ENCODE measurements around the gene CPB2. TPM values are rescaled to one million over a fixed set of nuclear protein-coding genes. Genes with fewer than 3 reads are reported as not detected.

The CPB2 gene
- total RNA-seq, 1 experiment from 2014 or later, result 0.28 TPM

DNA sequence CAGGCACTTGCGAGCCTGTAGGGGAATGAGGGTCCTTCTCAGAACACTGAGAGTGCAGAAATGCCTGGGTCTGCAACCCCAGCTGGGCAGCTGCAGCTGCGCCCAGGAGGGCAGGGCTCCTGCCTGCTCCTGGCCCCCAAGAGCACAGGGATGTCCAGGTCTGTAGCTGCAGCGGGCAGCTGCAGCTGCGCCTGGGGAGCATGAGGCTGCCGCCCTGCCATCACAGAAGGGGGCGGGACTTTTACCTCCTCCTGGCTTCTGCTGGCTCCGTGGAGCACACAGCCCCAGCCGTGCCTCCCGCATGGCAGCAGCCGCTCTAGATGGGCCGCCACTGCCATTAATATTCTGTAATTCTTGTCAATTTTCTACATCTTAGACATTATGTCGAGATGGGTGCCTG is 17.8 kb downstream of the CPB2 start:
- in situ Hi-C loops (cut with HindIII; ENCODE audit: low pct_unique_long_range_greater_than_20kb, low sequenced_read_pairs) (no loop called here), intact Hi-C loops (cut with micrococcal nuclease; ENCODE audit: unreplicated experiment) (no loop called here)
- POLR2A ChIA-PET, result no interaction called here
- DNase-seq (ENCODE audit: low read depth, low spot score) (no peak), ATAC-seq (0 out of 2 replicates have a peak, but pooled peaks have one; percentile 45)
- no peak for TF ChIP-seq POLR2AphosphoS5 (IDR thresholded peaks at IDR 0.05; ENCODE audit: low read depth, low read length)
- TF ChIP-seq TCF7L2 (IDR thresholded peaks at IDR 0.05; ENCODE audit: low read depth, low read length), result no peak
- TF ChIP-seq, protein P1, sequence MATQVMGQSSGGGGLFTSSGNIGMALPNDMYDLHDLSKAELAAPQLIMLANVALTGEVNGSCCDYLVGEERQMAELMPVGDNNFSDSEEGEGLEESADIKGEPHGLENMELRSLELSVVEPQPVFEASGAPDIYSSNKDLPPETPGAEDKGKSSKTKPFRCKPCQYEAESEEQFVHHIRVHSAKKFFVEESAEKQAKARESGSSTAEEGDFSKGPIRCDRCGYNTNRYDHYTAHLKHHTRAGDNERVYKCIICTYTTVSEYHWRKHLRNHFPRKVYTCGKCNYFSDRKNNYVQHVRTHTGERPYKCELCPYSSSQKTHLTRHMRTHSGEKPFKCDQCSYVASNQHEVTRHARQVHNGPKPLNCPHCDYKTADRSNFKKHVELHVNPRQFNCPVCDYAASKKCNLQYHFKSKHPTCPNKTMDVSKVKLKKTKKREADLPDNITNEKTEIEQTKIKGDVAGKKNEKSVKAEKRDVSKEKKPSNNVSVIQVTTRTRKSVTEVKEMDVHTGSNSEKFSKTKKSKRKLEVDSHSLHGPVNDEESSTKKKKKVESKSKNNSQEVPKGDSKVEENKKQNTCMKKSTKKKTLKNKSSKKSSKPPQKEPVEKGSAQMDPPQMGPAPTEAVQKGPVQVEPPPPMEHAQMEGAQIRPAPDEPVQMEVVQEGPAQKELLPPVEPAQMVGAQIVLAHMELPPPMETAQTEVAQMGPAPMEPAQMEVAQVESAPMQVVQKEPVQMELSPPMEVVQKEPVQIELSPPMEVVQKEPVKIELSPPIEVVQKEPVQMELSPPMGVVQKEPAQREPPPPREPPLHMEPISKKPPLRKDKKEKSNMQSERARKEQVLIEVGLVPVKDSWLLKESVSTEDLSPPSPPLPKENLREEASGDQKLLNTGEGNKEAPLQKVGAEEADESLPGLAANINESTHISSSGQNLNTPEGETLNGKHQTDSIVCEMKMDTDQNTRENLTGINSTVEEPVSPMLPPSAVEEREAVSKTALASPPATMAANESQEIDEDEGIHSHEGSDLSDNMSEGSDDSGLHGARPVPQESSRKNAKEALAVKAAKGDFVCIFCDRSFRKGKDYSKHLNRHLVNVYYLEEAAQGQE (IDR thresholded peaks at IDR 0.05; ENCODE audit: insufficient read depth in 1 of 2, low read depth in 2 of 2, low read length in 1 of 2), result no peak
- TF ChIP-seq, protein P2, sequence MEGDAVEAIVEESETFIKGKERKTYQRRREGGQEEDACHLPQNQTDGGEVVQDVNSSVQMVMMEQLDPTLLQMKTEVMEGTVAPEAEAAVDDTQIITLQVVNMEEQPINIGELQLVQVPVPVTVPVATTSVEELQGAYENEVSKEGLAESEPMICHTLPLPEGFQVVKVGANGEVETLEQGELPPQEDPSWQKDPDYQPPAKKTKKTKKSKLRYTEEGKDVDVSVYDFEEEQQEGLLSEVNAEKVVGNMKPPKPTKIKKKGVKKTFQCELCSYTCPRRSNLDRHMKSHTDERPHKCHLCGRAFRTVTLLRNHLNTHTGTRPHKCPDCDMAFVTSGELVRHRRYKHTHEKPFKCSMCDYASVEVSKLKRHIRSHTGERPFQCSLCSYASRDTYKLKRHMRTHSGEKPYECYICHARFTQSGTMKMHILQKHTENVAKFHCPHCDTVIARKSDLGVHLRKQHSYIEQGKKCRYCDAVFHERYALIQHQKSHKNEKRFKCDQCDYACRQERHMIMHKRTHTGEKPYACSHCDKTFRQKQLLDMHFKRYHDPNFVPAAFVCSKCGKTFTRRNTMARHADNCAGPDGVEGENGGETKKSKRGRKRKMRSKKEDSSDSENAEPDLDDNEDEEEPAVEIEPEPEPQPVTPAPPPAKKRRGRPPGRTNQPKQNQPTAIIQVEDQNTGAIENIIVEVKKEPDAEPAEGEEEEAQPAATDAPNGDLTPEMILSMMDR (IDR thresholded peaks at IDR 0.05), result no peak
- TF ChIP-seq SIN3A (IDR thresholded peaks at IDR 0.05; ENCODE audit: borderline replicate concordance, insufficient read depth, low read depth, low read length), result no peak
- CTCF ChIA-PET, result no interaction called here
- BruUV-seq (replicated peaks), result no TSS peak
- H3K4me1 ChIP-seq (ENCODE audit: control insufficient read depth, insufficient read depth, low read length), result no peaks in the 10 kb centered on the region
- no peaks in the 10 kb centered on the region for H3K9me3 ChIP-seq (ENCODE audit: control insufficient read depth, insufficient read depth, low read depth, low read length)
- no peak overlapping the region for H3K27ac ChIP-seq (ENCODE audit: low read length)
- no peaks in the 10 kb centered on the region for H3K36me3 ChIP-seq (ENCODE audit: control insufficient read depth, insufficient read depth, low read length)
- peak overlapping the region; percentile 9 to 26; a peak in 2 of 4 replicates for H3K4me3 ChIP-seq (ENCODE audit: low read depth in 2 of 2, low read length in 2 of 2)
- no peaks in the 10 kb centered on the region; the same call in 1 of the 2 replicates for H3K27me3 ChIP-seq (ENCODE audit: control insufficient read depth, insufficient read depth, low read length)

DNA sequence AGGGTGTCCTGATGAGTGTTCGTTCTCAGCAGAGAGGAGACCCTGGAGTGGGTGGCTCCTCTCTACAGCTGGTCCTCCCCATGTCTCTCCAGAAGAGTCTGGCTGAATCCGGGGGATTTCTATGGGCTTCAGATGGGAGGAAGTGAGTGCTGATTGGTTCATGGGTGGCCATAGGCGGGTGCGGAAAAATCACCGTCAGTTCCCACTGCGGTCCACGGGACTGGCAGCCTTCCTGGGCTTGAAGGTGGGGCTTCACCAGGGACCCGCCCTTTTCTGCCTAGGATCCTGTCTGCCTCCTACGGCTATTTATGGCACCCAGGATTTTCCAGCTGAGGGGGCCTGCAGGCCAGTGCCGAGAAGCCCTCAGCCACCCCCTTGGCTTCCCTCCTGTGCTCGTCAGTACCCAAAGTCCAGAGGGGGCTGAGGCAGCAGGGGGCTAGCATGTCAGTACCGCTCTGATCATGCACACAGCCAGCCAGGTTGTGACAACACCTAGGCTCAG is 18.4 kb downstream of the CPB2 start:
- Histone ChIP-seq H3K4me3 (ENCODE audit: low read depth in 2 of 2, low read length in 2 of 2) (peak overlapping the region; percentile 9 to 26; a peak in 2 of 4 replicates), H3K27me3 (ENCODE audit: control insufficient read depth, insufficient read depth, low read length) (no peaks in the 10 kb centered on the region; the same call in 1 of the 2 replicates), H3K36me3 (ENCODE audit: control insufficient read depth, insufficient read depth, low read length) (no peaks in the 10 kb centered on the region), H3K4me1 (ENCODE audit: control insufficient read depth, insufficient read depth, low read length) (no peaks in the 10 kb centered on the region), H3K27ac (ENCODE audit: low read length) (no peak overlapping the region), H3K9me3 (ENCODE audit: control insufficient read depth, insufficient read depth, low read depth, low read length) (no peaks in the 10 kb centered on the region)
- in situ Hi-C loops (cut with HindIII; ENCODE audit: low pct_unique_long_range_greater_than_20kb, low sequenced_read_pairs), result no loop called here
- POLR2A ChIA-PET, result no interaction called here
- DNase-seq (ENCODE audit: low read depth, low spot score) (no peak), ATAC-seq (no peak; the same call in 1 of the 2 replicates)
- BruUV-seq (replicated peaks), result no TSS peak
- CTCF ChIA-PET, result interaction anchor here (0.6 kb wide), 1 partner anchor 153 kb away, joined by 4 read pairs; no protein-coding TSS in a partner anchor
- intact Hi-C loops (cut with micrococcal nuclease; ENCODE audit: unreplicated experiment), result no loop called here
- TF ChIP-seq, protein P2 (IDR thresholded peaks at IDR 0.05), result no peak
- TF ChIP-seq POLR2AphosphoS5 (IDR thresholded peaks at IDR 0.05; ENCODE audit: low read depth, low read length) (no peak), TCF7L2 (IDR thresholded peaks at IDR 0.05; ENCODE audit: low read depth, low read length) (no peak), SIN3A (IDR thresholded peaks at IDR 0.05; ENCODE audit: borderline replicate concordance, insufficient read depth, low read depth, low read length) (no peak)
- TF ChIP-seq, protein P1 (IDR thresholded peaks at IDR 0.05; ENCODE audit: insufficient read depth in 1 of 2, low read depth in 2 of 2, low read length in 1 of 2), result no peak
